NCI-H345 treated with DMSO at 0.1 percent for 48 hours (cell line): ENCODE data around the gene UBXN1.

ENCODE experiments used
- DNase-seq: peaks from one replicate; lab custom pipeline; 2025; ENCODE audit not compliant: unreplicated experiment; lab: John Stamatoyannopoulos, UW

Gene UBXN1

GRCh38 chr11:62646825-62647608, 31.9 kb downstream of the UBXN1 start:
- DNase-seq = no peak

- peak; percentile 97 for DNase-seq
Measured at GRCh38 chr11:62645946-62646824, 32.7 kb downstream of the UBXN1 start, which contains the start of gene GANAB. TSS of gene GANAB (minus strand) at chr11:62646613. CDS start at chr11:62646599, 14 bp downstream.

- DNase-seq = no peak
Measured at GRCh38 chr11:62645671-62645945, 33.3 kb downstream of the UBXN1 start.

- no peak for DNase-seq
Measured at GRCh38 chr11:62644220-62644619, 34.7 kb downstream of the UBXN1 start.

- DNase-seq = no peak
Measured at GRCh38 chr11:62632492-62632891, 46.4 kb downstream of the UBXN1 start.

GRCh38 chr11:62627713-62628112, 51.2 kb downstream of the UBXN1 start:
- DNase-seq = no peak
